Fibroblast of gingiva (primary cell): ENCODE data around the gene UTP18.
"Not testable (repeated sequence)": the region's sequence is repeated elsewhere in the genome, so short reads cannot be mapped to it uniquely, and the experiment has no call there.

Experiments
- DNase-seq: peaks from one replicate; pipeline ENCODE4 v3.0.0-alpha.2; 2011; ENCODE audit warnings: low read depth

UTP18 gene

DNA sequence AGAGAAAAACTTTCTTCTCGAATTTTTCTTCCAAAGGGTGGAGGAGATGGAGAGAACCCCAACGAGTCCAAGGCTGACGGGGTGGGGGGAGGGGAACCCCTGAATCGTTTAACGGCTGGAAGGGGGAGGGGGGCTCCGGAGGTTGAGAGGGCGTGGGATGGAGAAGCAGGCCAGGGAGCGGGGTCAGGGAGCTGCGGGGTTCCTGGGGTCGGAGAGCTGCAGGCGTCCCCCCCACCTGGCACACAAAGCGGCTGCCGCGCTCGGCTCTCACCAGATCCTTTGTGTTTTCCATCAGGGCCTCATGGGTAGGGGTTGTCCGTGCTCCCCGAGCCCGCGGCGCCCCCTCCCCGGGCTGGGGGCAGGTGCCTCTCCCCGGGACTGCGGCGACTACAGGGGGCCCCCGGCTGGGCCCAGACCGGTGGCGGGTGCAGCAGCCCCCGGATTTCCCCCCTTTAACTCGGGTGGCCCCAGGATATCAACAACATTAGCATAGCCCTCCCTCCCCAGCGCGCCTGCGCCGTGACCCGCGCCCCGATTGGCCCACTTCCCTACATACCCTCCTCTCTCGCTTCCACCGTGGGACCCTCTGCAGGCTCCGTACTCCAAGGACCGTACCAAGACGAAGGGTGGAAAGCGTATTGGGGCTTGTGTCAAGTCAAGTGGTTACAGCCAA lies 646 bp upstream of the UTP18 start, which contains the start of gene MBTD1:
Gene MBTD1, minus strand, starts transcription at position 486 of the 673 bp plus-strand sequence. CDS start 34,888 bp downstream, outside the sequence.
- peak; percentile 96 for DNase-seq

- DNase-seq = peak; percentile 8
These were observed 948 bp downstream of the UTP18 start for GRCh38 chr17:51261024-51261963.

- DNase-seq = peak; percentile 40
These were observed 2.7 kb downstream of the UTP18 start for GRCh38 chr17:51263006-51263405.

- DNase-seq = not testable (repeated sequence)
These were observed 4.1 kb downstream of the UTP18 start for GRCh38 chr17:51264466-51264865.

DNA sequence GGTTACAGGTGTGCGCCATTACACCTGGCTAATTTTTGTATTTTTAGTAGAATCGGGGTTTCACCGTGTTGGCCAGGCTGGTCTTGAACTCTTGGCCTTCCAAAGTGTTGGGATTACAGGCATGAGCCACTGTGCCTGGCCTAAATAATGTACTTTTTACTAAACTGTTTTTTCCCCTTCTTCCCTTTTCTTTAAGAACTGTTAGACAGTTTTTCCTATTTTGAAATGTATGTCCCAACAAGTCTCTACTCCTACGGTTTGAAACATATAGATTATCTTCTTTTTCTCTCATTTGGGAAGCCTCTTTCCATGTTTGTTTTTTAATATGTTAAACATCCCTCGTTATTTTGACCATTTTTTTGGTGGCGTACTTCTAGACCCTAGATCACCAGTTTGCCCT lies 9.6 kb downstream of the UTP18 start:
- no peak for DNase-seq

GRCh38 chr17:51270636-51271035 lies 10.3 kb downstream of the UTP18 start:
- DNase-seq = no peak

DNA sequence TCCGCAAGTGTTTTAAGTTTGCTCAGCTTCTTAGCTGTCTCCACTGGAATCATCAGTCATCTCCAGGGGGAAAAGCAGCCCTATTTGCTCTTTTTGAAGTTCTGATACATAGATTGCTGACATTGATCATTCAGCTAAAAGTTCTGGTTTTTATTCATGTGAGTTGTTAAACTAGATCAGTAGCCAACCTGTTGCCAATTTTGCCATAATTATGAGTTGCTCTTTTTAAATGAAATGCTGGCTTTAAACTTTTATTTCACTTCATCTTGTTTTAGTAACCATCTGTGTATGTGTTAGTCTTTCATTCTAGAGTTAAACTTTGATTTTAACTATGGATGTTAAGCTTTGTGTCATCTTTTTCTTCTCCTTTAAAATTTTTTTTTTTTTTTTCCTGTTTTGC lies 12.5 kb downstream of the UTP18 start:
- no peak for DNase-seq

DNA sequence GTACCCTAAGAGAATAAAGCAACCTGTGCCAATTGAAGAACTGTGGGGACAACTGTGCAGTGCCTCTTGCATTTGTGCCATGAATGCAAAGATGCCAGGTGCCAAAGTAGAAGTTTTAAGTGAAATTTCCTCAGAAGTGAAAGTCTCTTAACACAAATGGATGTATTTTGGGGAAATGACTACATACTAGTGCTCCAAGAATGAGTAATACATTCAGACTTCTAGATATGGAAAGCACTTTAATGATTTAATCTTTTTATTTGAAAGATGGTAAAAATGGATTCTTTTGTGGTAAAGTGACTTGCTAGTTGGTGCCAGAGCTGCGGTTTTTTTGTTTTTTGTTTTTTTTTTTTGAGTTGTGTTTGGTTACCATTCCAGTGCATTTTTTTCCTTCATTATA lies 15.0 kb downstream of the UTP18 start:
- DNase-seq = peak; percentile 63

GRCh38 chr17:51279183-51279582 lies 18.8 kb downstream of the UTP18 start:
- DNase-seq = no peak

DNA sequence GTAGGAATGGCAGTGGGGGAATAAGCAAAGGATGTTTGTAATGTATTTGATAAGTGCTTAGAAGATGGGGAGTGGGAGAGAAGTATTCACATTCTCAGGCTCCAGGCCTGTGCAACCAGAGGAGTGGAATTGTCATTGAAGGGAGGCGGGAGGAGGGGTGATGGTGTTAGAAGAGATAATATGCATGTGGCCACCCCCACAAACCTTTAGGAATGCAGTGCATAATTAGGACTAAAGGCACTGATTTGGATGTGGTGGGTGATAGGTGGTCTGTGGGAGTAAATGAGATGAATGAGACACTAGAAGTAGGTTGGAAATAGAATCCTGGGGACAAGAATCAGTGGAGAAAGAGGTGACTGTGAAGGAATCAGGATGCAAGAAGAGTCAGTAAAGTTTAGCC lies 27.1 kb downstream of the UTP18 start:
- no peak for DNase-seq

DNA sequence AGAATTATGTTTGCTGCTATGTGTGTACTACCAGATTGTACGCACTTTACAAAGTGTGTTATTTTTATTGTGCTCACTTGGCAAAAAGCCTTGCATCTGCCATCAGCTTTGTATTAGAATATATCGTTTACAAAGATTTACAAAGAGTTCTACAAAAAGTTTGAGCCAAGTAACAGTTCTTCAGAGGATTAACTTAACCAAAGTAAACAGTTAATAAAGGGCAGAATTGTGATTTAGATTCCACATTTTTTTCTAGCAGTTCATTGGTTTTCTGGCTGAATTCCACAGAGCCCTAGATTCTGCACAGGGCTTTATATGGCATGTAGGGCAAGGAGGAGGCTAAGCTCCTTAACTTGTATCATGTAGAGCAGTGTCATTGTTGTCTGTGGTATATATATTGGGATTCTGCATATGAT lies 29.4 kb downstream of the UTP18 start:
- DNase-seq = no peak

- not testable (repeated sequence) for DNase-seq
These were observed 34.0 kb downstream of the UTP18 start for GRCh38 chr17:51294338-51294737.

- peak; percentile 44 for DNase-seq
These were observed 38.4 kb downstream of the UTP18 start for GRCh38 chr17:51298508-51299371.

DNA sequence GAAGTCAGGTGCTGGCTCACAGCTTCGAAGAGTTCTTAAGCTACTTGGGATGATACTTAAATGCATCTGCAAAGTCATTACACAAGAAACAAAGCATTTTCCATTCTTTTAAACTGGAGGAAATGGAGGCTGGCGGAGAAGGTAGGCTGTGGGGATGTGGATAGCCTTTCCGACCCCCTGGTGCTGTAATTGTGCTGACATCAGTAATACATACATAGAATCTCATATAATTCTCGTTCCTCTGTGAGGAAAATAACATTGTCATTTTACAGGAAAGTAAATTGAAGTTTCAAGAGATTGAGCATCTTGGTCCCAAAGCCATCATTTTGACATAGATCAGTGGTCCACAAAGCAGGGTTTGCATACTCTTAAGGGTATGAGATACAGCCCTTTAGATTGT lies 39.5 kb downstream of the UTP18 start:
- no peak for DNase-seq

- DNase-seq = no peak
These were observed 44.8 kb downstream of the UTP18 start for GRCh38 chr17:51305182-51305581.

GRCh38 chr17:51312003-51312402 lies 51.7 kb downstream of the UTP18 start:
- DNase-seq = not testable (repeated sequence)

GRCh38 chr17:51319186-51319585 lies 58.8 kb downstream of the UTP18 start:
- no peak for DNase-seq

GRCh38 chr17:51322390-51323029 lies 62.2 kb downstream of the UTP18 start:
- no peak for DNase-seq

- no peak for DNase-seq
These were observed 65.1 kb downstream of the UTP18 start for GRCh38 chr17:51325471-51325870.

DNA sequence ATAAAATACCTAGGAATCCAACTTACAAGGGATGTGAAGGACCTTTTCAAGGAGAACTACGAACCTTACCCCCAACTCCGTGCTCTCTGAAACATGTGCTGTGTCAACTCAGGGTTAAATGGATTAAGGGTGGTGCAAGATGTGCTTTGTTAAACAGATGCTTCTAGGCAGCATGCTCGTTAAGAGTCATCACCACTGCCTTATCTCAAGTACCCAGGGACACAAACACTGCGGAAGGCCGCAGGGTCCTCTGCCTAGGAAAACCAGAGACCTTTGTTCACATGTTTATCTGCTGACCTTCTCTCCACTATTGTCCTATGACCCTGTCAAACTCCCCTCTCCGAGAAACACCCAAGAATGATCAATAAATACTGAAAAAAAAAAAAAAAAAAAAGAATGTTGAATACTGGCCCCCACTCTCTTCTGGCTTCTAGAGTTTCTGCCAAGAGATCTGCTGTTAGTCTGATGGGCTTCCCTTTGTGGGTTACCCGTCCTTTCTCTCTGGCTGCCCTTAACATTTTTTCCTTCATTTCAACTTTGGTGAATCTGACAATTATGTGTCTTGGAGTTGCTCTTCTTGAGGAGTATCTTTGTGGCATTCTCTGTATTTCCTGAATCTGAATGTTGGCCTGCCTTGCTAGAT lies 70.6 kb downstream of the UTP18 start:
- DNase-seq = not testable (repeated sequence)

DNA sequence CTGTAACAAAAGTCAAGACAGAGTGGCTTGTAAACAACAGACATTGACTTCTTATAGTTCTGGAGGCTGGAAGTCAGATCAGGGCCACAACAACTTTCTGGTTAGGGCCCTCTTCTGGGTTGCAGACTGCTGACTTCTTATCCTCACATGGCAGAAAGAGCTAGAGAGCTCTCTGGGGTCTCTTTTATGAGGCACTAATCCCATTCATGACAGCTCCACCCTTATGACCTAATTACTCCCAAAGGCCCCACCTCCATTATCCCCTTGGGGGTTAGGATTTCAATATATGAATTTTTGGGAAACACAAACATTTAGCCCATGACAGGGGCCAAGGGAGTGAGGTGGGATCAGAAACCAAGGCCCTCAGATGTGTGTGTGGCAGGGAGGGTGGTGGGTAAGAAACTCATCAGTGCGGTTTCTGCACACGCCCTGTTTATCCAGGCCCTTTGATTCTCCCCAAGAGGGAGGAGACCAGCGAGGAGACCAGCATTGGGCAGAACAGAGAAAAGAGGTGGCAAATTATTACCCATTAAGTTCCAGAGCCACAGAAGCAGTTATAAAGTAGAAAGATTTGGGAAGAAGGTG lies 74.8 kb downstream of the UTP18 start:
- no peak for DNase-seq
